ENCODE data around the gene NEUROG1.

DNA sequence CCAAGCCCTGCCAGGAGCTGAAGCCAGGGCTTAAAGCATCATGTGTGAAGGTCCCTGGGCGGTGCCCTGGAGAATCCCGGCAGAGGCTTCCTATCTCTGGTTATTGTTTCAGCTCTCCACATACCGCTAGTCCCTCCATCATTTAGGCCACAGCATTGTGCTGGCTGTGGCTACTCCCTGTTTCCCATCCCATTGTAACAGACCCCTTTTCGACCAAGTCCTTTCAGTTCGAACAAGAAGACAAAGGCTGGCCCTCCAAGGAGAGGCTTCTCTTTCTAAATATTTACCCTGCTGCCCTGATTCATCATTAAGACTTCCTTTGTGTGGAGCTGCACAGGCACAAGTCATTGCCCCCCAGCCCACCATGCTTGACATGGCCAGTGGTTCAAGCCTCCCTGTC, 41.6 kb downstream of the NEUROG1 start:
- TF ChIP-seq, protein P1, sequence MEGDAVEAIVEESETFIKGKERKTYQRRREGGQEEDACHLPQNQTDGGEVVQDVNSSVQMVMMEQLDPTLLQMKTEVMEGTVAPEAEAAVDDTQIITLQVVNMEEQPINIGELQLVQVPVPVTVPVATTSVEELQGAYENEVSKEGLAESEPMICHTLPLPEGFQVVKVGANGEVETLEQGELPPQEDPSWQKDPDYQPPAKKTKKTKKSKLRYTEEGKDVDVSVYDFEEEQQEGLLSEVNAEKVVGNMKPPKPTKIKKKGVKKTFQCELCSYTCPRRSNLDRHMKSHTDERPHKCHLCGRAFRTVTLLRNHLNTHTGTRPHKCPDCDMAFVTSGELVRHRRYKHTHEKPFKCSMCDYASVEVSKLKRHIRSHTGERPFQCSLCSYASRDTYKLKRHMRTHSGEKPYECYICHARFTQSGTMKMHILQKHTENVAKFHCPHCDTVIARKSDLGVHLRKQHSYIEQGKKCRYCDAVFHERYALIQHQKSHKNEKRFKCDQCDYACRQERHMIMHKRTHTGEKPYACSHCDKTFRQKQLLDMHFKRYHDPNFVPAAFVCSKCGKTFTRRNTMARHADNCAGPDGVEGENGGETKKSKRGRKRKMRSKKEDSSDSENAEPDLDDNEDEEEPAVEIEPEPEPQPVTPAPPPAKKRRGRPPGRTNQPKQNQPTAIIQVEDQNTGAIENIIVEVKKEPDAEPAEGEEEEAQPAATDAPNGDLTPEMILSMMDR (conservative IDR thresholded peaks at IDR 0.05; ENCODE audit: low read depth, low read length): no peak
- TF ChIP-seq EZH2 (IDR thresholded peaks at IDR 0.05; ENCODE audit: borderline replicate concordance, low read depth, low read length, poor library complexity, severe bottlenecking): no peak
